Activated T-helper 1 cell treated with Interleukin-2 at 50 U/mL for 16 hours (primary cell): ENCODE data around the gene TOGARAM2.

ENCODE experiments used
- DNase-seq: peaks from one replicate; pipeline ENCODE4 v3.0.0-alpha.2; 2020; ENCODE audit warnings: low read depth

Gene TOGARAM2

DNA sequence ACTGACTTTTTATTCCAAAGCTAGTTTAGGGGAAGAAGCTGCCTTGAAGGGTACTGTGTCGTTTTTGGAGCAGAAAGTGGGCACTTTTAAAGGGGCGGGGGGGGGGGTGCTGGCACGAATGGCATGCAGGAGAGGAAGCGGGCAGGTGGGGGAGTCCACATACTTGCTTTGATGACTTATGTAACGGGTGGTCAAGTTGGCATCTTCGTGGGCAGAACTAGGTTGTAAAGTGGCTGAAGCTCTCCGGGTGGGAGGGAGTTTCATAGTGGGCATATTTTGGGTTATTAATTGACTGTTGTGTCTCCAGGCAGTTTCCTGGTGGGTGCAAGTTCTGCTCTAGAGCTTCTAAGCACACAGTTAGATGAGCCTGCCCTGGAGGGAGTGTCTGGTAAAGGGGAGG is 73.3 kb downstream of the TOGARAM2 start:
- no peak for DNase-seq

- no peak for DNase-seq
These were observed 74.5 kb downstream of the TOGARAM2 start for GRCh38 chr2:29055601-29056000.

DNA sequence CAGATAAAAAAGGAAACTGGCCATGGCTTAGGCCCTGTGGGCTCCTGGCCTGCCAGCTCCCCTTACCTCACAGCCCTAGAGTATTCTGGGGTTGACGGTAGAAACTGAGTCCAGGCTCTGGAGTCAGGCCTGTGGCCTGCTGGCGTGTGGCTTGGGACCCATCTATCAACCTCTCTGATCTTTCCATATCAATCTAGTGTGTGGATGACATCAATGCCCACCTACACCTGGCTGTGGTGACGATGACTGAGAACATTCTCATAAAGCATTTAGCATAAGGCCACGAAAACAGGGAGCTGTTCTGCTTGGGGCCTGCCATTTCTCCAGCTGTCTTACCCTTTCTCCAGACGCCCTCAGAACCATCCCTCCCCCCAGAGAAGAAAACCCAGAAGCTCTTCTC is 75.4 kb downstream of the TOGARAM2 start:
- DNase-seq: no peak

GRCh38 chr2:29057006-29057405 is 75.9 kb downstream of the TOGARAM2 start:
- no peak for DNase-seq

DNA sequence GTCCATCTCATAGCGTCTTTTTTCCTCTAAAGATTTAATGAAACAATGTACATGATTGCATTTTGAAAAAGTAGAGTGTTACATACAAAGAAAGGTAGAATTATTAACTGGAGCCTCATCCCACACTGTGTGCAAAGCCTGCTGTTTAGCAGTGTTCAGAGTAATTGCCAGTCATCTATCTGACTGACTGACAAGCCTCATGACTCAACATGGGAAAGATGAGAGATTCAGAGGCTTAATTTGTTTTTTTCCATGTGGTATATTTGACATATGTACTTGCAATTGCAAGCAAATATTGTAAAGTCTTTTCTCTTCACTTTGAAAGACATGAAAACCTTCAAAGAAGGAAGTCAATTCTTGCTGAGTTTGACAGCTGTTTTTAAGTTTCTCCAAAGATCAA is 78.5 kb downstream of the TOGARAM2 start:
- no peak for DNase-seq

- no peak for DNase-seq
These were observed 79.3 kb downstream of the TOGARAM2 start for GRCh38 chr2:29060441-29060840.

GRCh38 chr2:29061176-29061575 is 80.1 kb downstream of the TOGARAM2 start:
- no peak for DNase-seq

DNA sequence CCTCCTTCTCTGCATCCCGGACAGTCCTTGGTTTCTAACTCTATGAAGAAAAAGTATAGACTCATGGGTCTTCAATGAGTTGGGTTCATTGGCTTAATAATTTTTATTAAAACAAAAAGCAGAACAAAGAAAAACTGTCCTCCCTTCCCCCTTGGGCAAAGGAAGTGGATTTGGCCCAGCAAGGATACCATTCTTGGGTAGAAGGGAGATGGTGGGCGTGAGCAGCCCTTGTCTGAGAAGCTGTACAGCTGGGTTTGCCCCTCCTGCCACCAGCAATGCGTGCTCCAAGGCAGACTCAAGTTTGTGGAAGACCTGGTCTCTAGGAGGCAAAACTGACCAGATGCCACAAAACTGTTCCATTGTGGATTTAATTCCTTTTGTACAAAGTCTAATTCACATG is 80.5 kb downstream of the TOGARAM2 start:
- no peak for DNase-seq

GRCh38 chr2:29062371-29062770 is 81.3 kb downstream of the TOGARAM2 start:
- DNase-seq: no peak

GRCh38 chr2:29063056-29063455 is 82.0 kb downstream of the TOGARAM2 start:
- DNase-seq: no peak

- DNase-seq: no peak
These were observed 82.7 kb downstream of the TOGARAM2 start for GRCh38 chr2:29063646-29064345.

DNA sequence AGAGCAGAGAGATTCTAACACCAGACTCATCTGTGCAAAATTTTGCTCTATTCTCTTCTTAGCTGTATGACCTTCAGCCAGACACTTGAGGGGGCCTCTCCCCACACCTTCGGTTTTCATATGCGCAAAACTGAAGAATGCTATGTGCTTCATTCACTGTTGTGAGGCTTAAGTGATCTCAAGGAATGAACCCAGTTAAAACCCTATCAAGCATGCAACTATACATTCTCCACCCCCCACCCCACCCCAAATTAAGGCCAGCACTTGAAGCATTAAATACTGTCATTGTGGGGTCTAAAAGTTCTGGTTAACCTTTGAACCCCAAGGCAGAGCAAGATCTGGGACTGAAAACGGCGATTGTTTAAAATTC is 83.2 kb downstream of the TOGARAM2 start:
- no peak for DNase-seq

- DNase-seq: no peak
These were observed 83.6 kb downstream of the TOGARAM2 start for GRCh38 chr2:29064746-29065067.

GRCh38 chr2:29065068-29065811 is 84.1 kb downstream of the TOGARAM2 start:
- DNase-seq: no peak

DNA sequence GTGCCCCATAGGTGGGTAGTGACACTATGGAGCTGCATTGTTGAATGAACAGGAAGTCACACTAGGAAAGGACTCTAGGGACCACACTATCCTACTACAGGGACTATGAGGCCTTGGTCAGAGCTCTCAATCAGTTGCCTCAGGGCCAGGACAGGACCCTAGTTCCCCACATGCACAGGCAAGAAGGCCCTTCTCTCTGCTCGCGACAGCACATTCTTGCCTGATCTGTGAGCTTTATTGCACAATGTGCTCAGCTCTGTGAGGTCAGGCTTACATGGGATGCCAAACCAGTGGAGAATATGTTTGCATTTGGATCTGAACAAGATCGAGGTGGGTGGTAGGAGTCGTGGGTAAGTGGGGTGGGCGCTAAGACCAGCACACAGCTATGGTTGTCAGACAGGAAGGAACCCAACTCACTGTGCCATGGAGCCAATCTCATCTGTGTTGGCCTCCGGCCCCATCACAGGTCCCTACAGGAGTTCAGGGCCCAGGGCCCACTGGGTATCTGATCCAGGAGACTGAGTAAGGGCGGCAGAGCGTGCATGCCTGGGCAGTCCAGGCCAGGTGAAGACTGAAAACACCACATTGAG is 85.3 kb downstream of the TOGARAM2 start:
- no peak for DNase-seq

DNA sequence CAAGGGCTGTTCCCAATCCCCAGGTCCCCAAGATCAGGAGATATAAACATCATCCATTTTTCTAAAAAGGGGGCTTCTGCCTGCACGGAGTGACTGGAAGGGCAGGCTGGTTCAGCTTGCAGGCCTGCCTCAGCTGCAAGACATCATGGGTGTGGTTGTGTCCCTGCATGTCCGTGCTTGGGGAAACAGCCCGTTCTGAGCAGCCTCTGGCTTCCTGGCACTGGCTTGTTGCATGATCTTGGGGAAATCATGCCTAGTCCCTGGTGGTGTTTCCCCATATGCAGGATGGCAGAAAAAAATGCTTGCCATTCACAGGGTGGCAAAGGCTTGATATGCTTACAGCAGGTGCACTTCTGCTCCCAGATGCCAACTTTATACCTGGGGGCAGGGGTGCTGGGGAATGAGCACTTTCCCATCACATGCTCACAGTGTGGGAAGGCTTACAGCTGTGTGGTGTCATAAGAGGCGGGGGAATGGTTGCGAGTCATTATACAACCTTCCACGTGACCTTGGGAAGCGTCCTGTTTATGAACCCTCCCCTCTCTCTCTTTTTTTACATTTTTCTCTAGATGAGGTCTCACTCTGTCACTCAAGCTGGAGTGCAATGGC is 86.0 kb downstream of the TOGARAM2 start:
- DNase-seq: no peak

DNA sequence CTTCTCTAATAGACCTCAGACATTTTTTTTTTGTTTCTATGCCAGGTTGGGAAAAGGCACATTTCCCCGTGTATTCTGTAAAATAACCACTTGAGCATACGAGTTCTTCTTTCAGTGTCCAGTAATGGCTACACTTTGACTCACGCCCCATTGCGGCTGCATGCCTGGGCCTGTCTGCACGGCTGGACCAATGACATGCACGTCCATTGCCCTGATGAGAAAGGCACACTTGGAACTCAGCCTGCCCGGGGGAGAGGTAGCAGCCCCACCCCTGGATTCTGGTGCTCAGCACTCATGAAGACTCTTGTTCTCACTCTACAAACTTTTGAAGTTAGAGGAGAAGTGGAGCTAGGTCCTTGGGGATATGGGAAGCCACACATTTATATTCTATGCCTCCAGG is 87.4 kb downstream of the TOGARAM2 start:
- DNase-seq: no peak

- no peak for DNase-seq
These were observed 89.4 kb downstream of the TOGARAM2 start for GRCh38 chr2:29070526-29070925.

- DNase-seq: no peak
These were observed 90.2 kb downstream of the TOGARAM2 start for GRCh38 chr2:29071032-29071975.

DNA sequence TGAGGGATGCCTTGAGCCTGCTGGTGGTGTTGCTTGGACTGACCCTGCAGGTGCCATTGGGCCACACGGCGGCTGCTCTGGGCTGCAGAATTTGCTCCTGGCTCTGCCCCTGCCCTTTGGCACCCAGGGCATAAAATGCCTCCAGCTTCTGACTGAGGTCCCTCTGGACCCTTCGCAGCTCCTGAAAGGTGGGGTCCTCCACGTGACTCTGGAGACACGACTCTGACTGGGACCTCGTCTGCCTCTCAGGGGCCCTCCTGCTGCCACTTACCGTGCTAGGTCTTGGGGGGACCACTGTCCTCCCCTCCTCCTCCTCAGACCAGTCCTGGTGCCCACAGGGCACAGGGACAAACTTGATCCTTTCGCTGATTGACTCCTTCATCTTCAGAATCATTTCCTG is 91.2 kb downstream of the TOGARAM2 start:
- DNase-seq: no peak

DNA sequence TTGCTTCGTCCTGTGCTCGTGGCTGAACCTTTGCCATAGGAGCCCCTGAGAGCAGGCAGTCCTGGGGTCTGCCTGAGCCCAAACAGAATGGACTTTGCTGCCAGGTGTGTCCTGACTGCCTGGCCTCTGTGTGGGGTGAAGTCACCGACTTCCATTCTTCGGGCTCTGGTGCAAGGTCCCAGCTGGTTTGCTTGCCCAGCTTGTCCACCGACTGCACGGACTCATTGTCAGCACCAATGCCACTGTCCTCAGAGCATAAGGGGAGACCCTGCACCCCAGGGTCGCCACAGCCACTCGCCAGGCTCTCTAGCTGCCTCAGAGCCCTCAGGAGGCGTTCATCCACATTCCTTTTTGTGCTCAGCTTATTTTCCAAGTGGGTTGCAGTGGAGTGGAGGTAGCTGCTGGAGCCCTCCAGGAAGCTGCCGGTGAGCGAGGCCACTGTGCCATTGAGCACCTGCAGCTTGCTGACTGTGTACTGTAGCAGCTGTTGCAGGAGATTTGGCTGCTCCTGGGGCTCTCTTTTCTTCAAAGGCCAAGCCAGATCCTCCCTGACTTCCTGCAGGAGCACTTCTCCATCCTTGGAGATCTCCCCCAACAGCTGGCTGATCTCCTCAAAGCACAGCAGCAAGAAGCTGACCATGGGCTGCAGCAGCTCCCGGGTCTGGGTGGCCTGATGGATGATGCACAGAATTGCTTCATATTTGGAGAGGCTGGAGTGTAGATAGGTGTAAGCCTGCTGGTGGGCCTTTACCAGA is 92.0 kb downstream of the TOGARAM2 start:
- no peak for DNase-seq
